ENCODE data around the gene PPIP5K2. TPM values are rescaled to one million over a fixed set of nuclear protein-coding genes. Genes with fewer than 3 reads are reported as not detected.

PPIP5K2 gene
- total RNA-seq, 2 donors from 2014 or later: 23.9 to 24.9 TPM

DNA sequence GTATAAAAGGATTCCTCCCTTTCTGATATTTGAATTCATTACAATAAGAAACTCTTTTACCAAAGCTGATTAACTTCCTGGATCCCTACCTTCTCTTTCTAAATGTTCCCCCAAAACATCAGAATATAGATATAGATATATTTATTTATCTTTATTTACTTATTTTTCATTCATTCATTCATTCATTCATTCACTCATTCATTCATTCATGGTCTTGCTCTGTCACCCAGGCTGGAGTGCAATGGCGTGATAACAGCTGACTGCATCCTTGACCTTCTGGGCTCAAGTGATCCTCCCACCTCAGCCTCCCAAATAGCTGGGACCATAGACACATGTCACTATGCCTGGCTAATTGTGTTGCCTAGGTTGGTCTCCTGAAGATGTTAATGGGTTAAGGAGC, 30.8 kb upstream of the PPIP5K2 start:
- TF ChIP-seq, protein P1, sequence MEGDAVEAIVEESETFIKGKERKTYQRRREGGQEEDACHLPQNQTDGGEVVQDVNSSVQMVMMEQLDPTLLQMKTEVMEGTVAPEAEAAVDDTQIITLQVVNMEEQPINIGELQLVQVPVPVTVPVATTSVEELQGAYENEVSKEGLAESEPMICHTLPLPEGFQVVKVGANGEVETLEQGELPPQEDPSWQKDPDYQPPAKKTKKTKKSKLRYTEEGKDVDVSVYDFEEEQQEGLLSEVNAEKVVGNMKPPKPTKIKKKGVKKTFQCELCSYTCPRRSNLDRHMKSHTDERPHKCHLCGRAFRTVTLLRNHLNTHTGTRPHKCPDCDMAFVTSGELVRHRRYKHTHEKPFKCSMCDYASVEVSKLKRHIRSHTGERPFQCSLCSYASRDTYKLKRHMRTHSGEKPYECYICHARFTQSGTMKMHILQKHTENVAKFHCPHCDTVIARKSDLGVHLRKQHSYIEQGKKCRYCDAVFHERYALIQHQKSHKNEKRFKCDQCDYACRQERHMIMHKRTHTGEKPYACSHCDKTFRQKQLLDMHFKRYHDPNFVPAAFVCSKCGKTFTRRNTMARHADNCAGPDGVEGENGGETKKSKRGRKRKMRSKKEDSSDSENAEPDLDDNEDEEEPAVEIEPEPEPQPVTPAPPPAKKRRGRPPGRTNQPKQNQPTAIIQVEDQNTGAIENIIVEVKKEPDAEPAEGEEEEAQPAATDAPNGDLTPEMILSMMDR (IDR thresholded peaks at IDR 0.05): no peak
- TF ChIP-seq POLR2AphosphoS5 (IDR thresholded peaks at IDR 0.05) (no peak), POLR2A (IDR thresholded peaks at IDR 0.05) (no peak)
- H3K36me3 ChIP-seq: peaks cover 0 to 4% of the 10 kb centered on the region in 2 donors
- H3K27me3 ChIP-seq (replicated peaks; ENCODE audit: insufficient read depth): no peaks in the 10 kb centered on the region
- intact Hi-C loops (cut with DNase I): no loop called here
- no peaks in the 10 kb centered on the region for H3K4me1 ChIP-seq (replicated peaks)
- 94% methylated on average over 1 of the region's 1 CpG for WGBS
- no peak overlapping the region for H3K27ac ChIP-seq
- no peak for DNase-seq (ENCODE audit: low spot score)
- no peaks in the 10 kb centered on the region for H3K9me3 ChIP-seq
- no peak overlapping the region for H3K4me3 ChIP-seq

- H3K27ac ChIP-seq: no peak overlapping the region
- no peaks in the 10 kb centered on the region for H3K4me1 ChIP-seq (replicated peaks)
- DNase-seq (ENCODE audit: low spot score): no peak
- H3K27me3 ChIP-seq (replicated peaks; ENCODE audit: insufficient read depth): no peaks in the 10 kb centered on the region
- H3K36me3 ChIP-seq: peaks cover 0 to 4% of the 10 kb centered on the region in 2 donors
- no peaks in the 10 kb centered on the region for H3K9me3 ChIP-seq
- no peak overlapping the region for H3K4me3 ChIP-seq
- intact Hi-C loops (cut with DNase I): no loop called here
- TF ChIP-seq POLR2AphosphoS5 (IDR thresholded peaks at IDR 0.05): no peak
- TF ChIP-seq, protein P1 (IDR thresholded peaks at IDR 0.05): no peak
- TF ChIP-seq POLR2A (IDR thresholded peaks at IDR 0.05): no peak
- 83% methylated on average over 1 of the region's 1 CpG for WGBS
Measured at GRCh38 chr5:103090791-103091190, 29.3 kb upstream of the PPIP5K2 start.

DNA sequence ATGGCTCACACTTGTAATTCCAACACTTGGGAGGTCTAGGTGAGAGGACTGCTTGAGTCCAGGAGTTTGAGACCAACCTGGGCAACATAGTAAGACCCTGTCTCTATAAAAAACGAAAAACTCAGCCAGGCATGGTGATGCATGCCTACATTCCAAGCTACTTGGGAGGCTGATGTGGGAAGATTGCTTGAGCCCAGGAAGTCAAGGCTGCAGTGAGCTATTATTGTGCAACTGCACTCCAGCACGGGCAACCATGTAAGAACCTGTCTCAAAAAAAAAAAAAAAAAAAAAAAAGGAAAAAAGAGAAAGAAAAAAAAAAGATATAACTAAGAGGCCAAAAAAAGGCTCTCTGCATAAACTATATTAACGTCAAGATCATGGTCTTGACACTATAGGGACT, 27.4 kb upstream of the PPIP5K2 start:
- no peak for DNase-seq (ENCODE audit: low spot score)
- TF ChIP-seq POLR2AphosphoS5 (IDR thresholded peaks at IDR 0.05) (no peak), POLR2A (IDR thresholded peaks at IDR 0.05) (no peak)
- TF ChIP-seq, protein P1 (IDR thresholded peaks at IDR 0.05): no peak
- intact Hi-C loops (cut with DNase I): no loop called here
- Histone ChIP-seq H3K27me3 (replicated peaks; ENCODE audit: insufficient read depth) (no peaks in the 10 kb centered on the region), H3K4me3 (no peak overlapping the region), H3K4me1 (replicated peaks) (no peaks in the 10 kb centered on the region), H3K27ac (no peak overlapping the region), H3K36me3 (no peaks in the 10 kb centered on the region), H3K9me3 (no peaks in the 10 kb centered on the region)
- 100% methylated on average over 3 of the region's 3 CpGs for WGBS

DNA sequence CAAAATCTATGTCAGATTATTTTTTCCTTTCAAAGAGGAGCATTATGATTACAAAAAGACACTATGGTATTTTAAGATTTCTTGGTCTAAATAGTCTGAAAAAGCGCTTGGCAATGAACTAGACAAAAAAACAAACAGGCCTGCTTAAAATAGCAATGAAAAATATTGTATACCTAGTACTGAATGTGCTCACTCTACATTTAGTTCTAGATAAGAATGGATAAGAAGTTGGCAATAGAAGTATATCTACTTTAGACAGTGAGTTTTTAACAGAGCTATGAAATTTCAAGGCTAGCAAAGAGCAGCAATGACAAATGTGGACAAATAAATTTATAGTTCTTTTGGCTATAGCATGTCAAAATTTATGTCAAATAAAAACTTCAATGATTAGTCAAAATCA, 26.4 kb upstream of the PPIP5K2 start:
- Histone ChIP-seq H3K27ac (no peak overlapping the region), H3K4me3 (no peak overlapping the region), H3K27me3 (replicated peaks; ENCODE audit: insufficient read depth) (no peaks in the 10 kb centered on the region), H3K36me3 (no peaks in the 10 kb centered on the region), H3K4me1 (replicated peaks) (no peaks in the 10 kb centered on the region), H3K9me3 (no peaks in the 10 kb centered on the region)
- intact Hi-C loops (cut with DNase I): no loop called here
- DNase-seq (ENCODE audit: low spot score): no peak
- 68% methylated on average over 1 of the region's 1 CpG for WGBS
- TF ChIP-seq POLR2AphosphoS5 (IDR thresholded peaks at IDR 0.05) (no peak), POLR2A (IDR thresholded peaks at IDR 0.05) (no peak)
- TF ChIP-seq, protein P1 (IDR thresholded peaks at IDR 0.05): no peak

DNA sequence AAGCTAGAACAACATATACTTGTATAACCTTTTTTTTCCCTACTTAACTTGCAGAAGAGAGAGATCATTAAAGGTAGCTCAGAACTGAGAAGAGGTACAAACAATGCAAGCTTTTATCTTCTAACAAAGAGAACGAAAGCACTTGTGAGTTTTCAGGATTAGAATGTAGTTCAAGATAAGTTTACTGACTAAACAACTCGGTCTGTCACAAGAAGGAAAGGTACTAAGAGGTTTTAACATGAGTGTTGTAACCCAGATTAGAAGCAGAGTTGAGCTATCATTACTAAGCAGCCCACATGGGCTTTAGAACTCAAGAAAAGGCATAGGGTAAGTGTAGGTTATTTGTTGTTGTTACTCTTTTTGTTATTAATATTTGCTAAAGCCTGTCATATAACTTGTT, 25.4 kb upstream of the PPIP5K2 start:
- WGBS: 48% methylated on average over 2 of the region's 2 CpGs
- no peaks in the 10 kb centered on the region for H3K36me3 ChIP-seq
- H3K27ac ChIP-seq: no peak overlapping the region
- H3K9me3 ChIP-seq: no peaks in the 10 kb centered on the region
- no peaks in the 10 kb centered on the region for H3K27me3 ChIP-seq (replicated peaks; ENCODE audit: insufficient read depth)
- intact Hi-C loops (cut with DNase I): no loop called here
- no peak for DNase-seq (ENCODE audit: low spot score)
- no peak for TF ChIP-seq POLR2AphosphoS5 (IDR thresholded peaks at IDR 0.05)
- TF ChIP-seq POLR2A (IDR thresholded peaks at IDR 0.05): no peak
- TF ChIP-seq, protein P1 (IDR thresholded peaks at IDR 0.05): no peak
- H3K4me3 ChIP-seq: no peak overlapping the region
- H3K4me1 ChIP-seq (replicated peaks): no peaks in the 10 kb centered on the region
